Measurements from ENCODE around the gene CMYA5.

- no peak for TF ChIP-seq TAF1 (conservative IDR thresholded peaks at IDR 0.05)
- no peak for TF ChIP-seq YY1 (IDR thresholded peaks at IDR 0.05)
- TF ChIP-seq CTCF (IDR thresholded peaks at IDR 0.05; ENCODE audit: low read depth, low read length, missing input control): no peak
These were observed 142.0 kb downstream of the CMYA5 start for GRCh38 chr5:79831381-79832309.
